ENCODE data around the gene OR52A1. TPM values are rescaled to one million over a fixed set of nuclear protein-coding genes. Genes with fewer than 3 reads are reported as not detected.

The OR52A1 gene
- total RNA-seq: not detected

- DNase-seq (ENCODE audit: low spot score) (no peak), ATAC-seq (ENCODE audit: low FRiP score) (no peak)
- no peak for TF ChIP-seq CTCF (IDR thresholded peaks at IDR 0.05)
Measured at GRCh38 chr11:5154657-5155056, at the start of gene OR52A1. TSS of gene OR52A1 (minus strand) at chr11:5154757. CDS start at chr11:5152369, 2,388 bp downstream.

- ATAC-seq (ENCODE audit: low FRiP score): no peak
- no peak for TF ChIP-seq CTCF (IDR thresholded peaks at IDR 0.05)
- DNase-seq (ENCODE audit: low spot score): no peak
Measured at GRCh38 chr11:5203366-5203765, 48.8 kb upstream of the OR52A1 start.

- ATAC-seq (ENCODE audit: low FRiP score) (no peak), DNase-seq (ENCODE audit: low spot score) (no peak)
- TF ChIP-seq CTCF (IDR thresholded peaks at IDR 0.05): no peak
Measured at GRCh38 chr11:5200582-5200981, 46.0 kb upstream of the OR52A1 start, which contains the start of gene OR51V1. TSS of gene OR51V1 (minus strand) at chr11:5200682. CDS start at chr11:5200682, 0 bp downstream.

GRCh38 chr11:5198285-5198684, 43.7 kb upstream of the OR52A1 start:
- DNase-seq (ENCODE audit: low spot score) (no peak), ATAC-seq (ENCODE audit: low FRiP score) (no peak)
- no peak for TF ChIP-seq CTCF (IDR thresholded peaks at IDR 0.05)

GRCh38 chr11:5197536-5197935, 43.0 kb upstream of the OR52A1 start:
- DNase-seq (ENCODE audit: low spot score): no peak
- no peak for ATAC-seq (ENCODE audit: low FRiP score)
- no peak for TF ChIP-seq CTCF (IDR thresholded peaks at IDR 0.05)

- DNase-seq (ENCODE audit: low spot score): no peak
- no peak for ATAC-seq (ENCODE audit: low FRiP score)
- no peak for TF ChIP-seq CTCF (IDR thresholded peaks at IDR 0.05)
Measured at GRCh38 chr11:5196731-5197130, 42.2 kb upstream of the OR52A1 start.

- no peak for DNase-seq (ENCODE audit: low spot score)
- no peak for ATAC-seq (ENCODE audit: low FRiP score)
- TF ChIP-seq CTCF (IDR thresholded peaks at IDR 0.05): no peak
Measured at GRCh38 chr11:5196067-5196466, 41.5 kb upstream of the OR52A1 start.
